ENCODE results near the gene TMCC1.
"Not testable (repeated sequence)": the region's sequence is repeated elsewhere in the genome, so short reads cannot be mapped to it uniquely, and the experiment has no call there.

The TMCC1 gene

GRCh38 chr3:129686941-129687340, 206.6 kb downstream of the TMCC1 start:
- no peak for DNase-seq (ENCODE audit: low spot score)

- no peak for DNase-seq (ENCODE audit: low spot score)
These were observed 209.2 kb downstream of the TMCC1 start for GRCh38 chr3:129684270-129684669.

GRCh38 chr3:129683201-129683600, 210.3 kb downstream of the TMCC1 start:
- no peak for DNase-seq (ENCODE audit: low spot score)

- no peak for DNase-seq (ENCODE audit: low spot score)
These were observed 216.5 kb downstream of the TMCC1 start for GRCh38 chr3:129676985-129677384.

DNA sequence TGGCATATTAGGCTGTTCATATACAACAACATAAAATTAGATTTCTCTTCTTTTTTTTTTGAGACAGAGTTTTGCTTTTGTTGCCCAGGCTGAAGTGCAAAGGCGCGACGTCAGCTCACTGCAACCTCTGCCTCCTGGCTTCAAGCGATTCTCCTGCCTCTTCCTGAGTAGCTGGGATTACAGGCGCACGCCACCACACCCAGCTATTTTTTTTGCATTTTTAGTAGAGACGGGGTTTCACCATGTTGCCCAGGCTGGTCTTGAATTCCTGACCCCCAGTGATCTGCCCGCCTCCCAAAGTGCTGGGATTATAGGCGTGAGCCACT, 218.8 kb downstream of the TMCC1 start:
- not testable (repeated sequence) for DNase-seq (ENCODE audit: low spot score)

- DNase-seq (ENCODE audit: low spot score): no peak
These were observed 219.4 kb downstream of the TMCC1 start for GRCh38 chr3:129673897-129674797.

DNA sequence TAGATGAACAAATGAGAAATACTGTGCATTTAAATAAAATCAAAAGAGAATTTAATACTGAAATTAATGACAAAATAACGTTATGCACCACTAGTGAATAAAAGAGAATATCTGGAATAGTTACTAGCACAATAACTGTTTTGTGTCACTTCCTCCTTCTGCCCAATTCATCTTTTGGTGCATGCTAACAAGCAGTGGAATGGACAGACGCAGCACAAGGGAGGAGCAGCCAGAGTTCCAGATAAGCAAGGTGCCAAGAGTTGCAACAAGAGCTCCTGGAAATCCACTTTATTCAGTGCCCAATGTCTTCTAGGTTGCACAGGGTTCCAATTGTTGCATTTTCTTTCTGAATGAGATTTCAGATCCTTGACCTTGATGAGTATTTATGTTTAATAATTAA, 220.5 kb downstream of the TMCC1 start:
- no peak for DNase-seq (ENCODE audit: low spot score)

- no peak for DNase-seq (ENCODE audit: low spot score)
These were observed 221.1 kb downstream of the TMCC1 start for GRCh38 chr3:129672412-129672811.

DNA sequence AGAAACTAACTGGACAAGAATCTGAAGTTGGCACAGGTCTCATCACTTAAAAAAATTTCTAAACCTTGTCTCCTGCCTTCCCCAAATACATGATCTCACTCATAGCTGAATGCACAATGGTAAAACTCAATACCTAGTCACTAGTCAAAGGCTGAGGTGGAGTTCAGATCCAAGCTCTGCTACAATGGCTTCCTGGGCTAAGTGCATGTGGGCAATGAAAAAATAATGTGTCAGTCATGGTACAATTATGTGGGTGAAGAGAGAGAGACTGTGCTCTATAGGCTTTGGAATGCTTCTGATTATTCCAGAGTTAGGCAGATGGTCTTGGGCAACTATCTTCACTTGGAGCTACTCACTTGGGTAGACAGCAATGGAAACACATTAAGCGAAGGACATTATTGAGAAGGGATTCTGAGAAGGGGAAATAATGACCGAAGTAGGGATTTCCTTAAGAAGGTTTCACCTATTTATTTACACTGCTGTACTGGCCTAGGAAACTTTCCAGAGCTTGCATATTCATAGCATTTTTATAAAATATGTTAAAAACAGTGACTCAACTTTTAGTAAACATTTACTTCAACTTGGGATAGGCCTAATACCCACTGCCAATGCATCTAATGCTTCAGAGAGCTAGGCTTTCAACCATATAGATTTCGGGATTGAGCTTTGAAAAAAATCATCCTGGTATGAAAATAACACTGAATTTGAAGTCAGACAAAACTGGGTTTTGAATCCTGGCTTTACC, 228.3 kb downstream of the TMCC1 start:
- peak; percentile 45 for DNase-seq (ENCODE audit: low spot score)

GRCh38 chr3:129663930-129664646, 229.4 kb downstream of the TMCC1 start:
- peak; percentile 34 for DNase-seq (ENCODE audit: low spot score)

- DNase-seq (ENCODE audit: low spot score): peak; percentile 25
These were observed 230.5 kb downstream of the TMCC1 start for GRCh38 chr3:129663045-129663446.

GRCh38 chr3:129662191-129662608, 231.3 kb downstream of the TMCC1 start:
- DNase-seq (ENCODE audit: low spot score): no peak

DNA sequence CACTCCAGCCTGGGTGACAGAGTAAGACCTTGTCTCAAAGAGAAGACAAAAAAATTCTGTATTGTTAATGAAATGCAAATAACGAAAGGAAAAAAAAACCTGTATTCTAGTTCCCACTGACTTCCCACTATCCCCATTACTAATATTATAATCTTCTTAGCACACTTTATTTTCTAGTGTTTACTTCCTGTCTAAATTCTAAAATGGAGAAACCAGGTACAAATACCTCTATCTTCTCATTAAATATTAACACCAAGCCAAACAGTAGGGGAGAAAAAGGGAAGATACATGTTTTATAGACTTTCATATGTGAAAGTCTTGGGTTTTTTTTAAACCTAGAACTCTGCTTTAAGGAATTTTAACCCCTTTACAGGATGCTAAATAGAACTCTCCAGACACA, 231.7 kb downstream of the TMCC1 start:
- DNase-seq (ENCODE audit: low spot score): no peak

DNA sequence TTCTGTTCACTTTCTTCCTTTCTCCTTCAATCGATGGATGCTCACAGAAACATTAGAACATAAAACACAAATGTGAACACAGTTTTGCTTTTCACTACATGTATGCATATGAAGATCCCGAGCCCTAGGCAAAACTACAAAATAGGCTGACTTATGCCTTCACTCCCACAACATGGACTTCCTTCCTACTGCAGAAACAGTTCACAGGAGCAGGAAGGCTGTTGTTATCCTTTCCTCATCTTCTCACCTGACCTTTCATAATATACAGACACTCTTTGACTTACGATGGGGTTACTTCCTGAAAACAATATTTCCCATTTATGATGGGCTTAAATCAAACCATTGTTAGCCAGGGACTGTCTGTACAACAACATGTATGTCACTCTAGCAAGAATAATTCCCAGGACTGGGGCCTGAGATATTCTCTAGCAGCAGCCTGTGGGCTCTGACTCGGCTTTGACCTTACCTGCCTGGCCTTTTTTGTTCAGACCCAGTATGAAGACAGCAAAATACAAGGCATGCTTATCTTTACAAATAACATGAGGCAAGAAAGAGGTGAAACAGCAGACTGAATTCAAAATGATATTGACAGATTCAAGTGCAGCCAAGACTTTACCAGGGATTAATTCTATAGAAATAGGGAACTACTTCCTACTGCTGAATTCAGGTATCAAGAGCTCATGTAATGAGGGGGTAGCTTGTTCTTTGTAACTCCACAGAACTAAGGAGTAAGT, 235.2 kb downstream of the TMCC1 start:
- no peak for DNase-seq (ENCODE audit: low spot score)

DNA sequence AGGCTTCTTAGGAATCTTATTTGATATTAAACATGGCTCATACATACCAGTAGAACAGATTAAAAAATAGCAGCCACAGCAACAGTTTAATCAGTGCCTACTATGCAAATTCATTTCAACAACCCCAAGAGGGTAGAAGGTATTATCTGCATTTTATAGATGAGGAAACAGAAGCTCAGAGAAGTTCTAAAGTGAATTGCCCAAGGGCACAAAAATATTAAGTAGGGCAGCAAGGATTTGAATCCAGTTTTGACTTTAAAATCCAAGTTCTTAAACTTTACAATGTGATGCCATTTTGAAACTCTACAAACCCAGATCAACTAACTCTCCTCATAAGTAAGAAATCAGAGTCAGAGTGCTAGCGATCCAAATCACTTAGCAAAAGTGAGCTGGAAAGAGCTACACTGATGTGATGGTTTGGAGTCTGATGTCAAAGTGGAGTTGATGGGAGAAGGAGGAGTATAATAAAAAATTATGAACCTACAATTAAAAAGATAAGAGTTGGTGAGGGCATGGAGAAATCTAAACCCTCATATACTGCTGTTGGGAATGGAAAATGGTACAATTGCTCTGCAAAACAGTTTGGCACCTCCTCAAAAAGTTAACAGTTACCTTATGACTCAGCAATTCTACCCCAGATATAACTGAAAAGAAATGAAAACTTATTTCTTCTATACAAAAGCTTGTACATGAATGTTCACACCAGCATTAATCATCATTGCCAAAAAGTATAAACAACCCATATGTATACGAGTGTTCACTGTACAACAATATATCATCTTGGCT, 236.1 kb downstream of the TMCC1 start:
- no peak for DNase-seq (ENCODE audit: low spot score)

DNA sequence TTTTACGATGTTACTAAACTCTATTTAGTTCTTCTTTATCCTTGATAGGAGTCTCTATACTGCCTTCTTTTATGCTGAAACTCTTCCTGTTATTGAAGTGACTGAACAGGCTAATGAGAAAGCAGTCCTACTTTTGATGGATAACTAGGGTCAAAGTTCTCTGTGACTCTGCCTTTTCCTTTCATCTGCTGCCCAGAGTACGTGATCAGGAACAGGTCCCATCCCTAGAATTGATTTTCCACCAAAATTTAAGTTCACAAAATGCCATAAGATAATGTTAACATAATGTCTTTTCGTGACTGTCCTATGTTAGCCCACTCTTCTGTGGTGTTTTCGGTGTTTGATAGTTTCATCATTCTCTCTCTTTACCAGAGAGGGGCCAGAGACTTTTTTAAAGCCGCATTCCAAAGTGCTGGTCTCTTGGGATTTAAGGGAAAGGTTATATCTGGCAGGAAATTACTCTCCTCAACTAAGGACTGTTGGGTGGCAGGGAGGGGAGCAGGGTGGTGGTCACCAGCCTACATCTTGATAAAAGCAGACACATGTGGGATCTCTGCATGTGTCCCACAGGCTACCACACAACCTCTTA, 236.8 kb downstream of the TMCC1 start:
- DNase-seq (ENCODE audit: low spot score): no peak

GRCh38 chr3:129655291-129655700, 238.2 kb downstream of the TMCC1 start:
- DNase-seq (ENCODE audit: low spot score): no peak

DNA sequence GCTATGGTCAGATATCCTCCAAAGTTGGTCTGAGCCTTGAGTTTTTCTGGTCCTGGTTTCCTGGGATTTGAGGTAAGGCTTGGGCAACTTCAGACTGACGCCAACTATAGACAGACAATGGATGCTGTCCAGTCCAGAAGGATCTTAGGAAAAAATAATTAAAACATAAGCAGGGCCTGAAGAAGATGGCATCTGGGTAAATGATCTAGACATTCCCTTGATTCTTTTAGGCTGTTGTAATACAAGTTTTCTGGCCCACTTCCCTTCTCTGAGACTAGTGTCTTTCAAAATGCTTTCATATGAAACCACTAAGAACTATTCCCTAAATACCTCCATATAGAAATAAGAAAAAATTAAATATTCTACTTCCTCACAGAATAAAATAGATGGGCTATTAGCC, 239.4 kb downstream of the TMCC1 start:
- peak; percentile 72 for DNase-seq (ENCODE audit: low spot score)

- DNase-seq (ENCODE audit: low spot score): no peak
These were observed 240.5 kb downstream of the TMCC1 start for GRCh38 chr3:129653019-129653418.

- DNase-seq (ENCODE audit: low spot score): peak; percentile 64
These were observed 241.9 kb downstream of the TMCC1 start for GRCh38 chr3:129651435-129652202.

Measured in AG08395 (cell line).